Immature natural killer cell (primary cell): ENCODE results near the gene LRP8. TPM values are rescaled to one million over a fixed set of nuclear protein-coding genes. Genes with fewer than 3 reads are reported as not detected.
A peak's percentile ranks its signal among the peaks of the same experiment; 100 is the strongest.

Experiments
- DNase-seq, 3 donors: peaks; one replicate each; pipeline ENCODE4 v3.0.0; 2022; ENCODE audit warnings: mixed read lengths in 1 of 3
- H3K27ac Mint-ChIP-seq, 6 donors: one replicate each; pipeline ENCODE4 v1.8.0; 2020; ENCODE audit warnings: mixed read lengths in 6 of 6, mild to moderate bottlenecking in 5 of 6, inconsistent platforms in 4 of 6, moderate library complexity in 3 of 6
- H3K27me3 Mint-ChIP-seq, 3 donors: one replicate each; pipeline ENCODE4 v1.8.0; 2020 to 2021; ENCODE audit warnings: low read depth in 3 of 3, mild to moderate bottlenecking in 3 of 3, mixed read lengths in 3 of 3, moderate library complexity in 3 of 3, inconsistent platforms in 1 of 3
- H3K36me3 Mint-ChIP-seq, 3 donors: one replicate each; pipeline ENCODE4 v1.8.0; 2020; ENCODE audit warnings: mixed read lengths in 3 of 3, inconsistent platforms in 2 of 3, mild to moderate bottlenecking in 2 of 3
- H3K4me1 Mint-ChIP-seq, 2 donors: one replicate each; pipeline ENCODE4 v1.8.0; 2020; ENCODE audit warnings: inconsistent platforms in 2 of 2, mild to moderate bottlenecking in 2 of 2, mixed read lengths in 2 of 2, moderate library complexity in 1 of 2
- H3K4me3 Mint-ChIP-seq, 5 donors: one replicate each; pipeline ENCODE4 v1.8.0; 2020; ENCODE audit warnings: mild to moderate bottlenecking in 5 of 5, mixed read lengths in 5 of 5, inconsistent platforms in 3 of 5, moderate library complexity in 3 of 5
- H3K9me3 Mint-ChIP-seq, 6 donors: one replicate each; pipeline ENCODE4 v1.8.0; 2020; ENCODE audit warnings: mild to moderate bottlenecking in 6 of 6, mixed read lengths in 6 of 6, inconsistent platforms in 4 of 6, moderate library complexity in 3 of 6
- polyA plus RNA-seq, 3 donors: library from polyadenylated mRNA; unstranded; fragments of 300-500 nt; fragmentation: Illumina TruSeq; gene quantifications; one replicate each; pipeline ENCODE4 v1.2.3, GENCODE V29; 2021

Gene LRP8
- polyA plus RNA-seq, 3 donors from 2014 or later: 0.86 to 3.4 (median 1.1) TPM

DNA sequence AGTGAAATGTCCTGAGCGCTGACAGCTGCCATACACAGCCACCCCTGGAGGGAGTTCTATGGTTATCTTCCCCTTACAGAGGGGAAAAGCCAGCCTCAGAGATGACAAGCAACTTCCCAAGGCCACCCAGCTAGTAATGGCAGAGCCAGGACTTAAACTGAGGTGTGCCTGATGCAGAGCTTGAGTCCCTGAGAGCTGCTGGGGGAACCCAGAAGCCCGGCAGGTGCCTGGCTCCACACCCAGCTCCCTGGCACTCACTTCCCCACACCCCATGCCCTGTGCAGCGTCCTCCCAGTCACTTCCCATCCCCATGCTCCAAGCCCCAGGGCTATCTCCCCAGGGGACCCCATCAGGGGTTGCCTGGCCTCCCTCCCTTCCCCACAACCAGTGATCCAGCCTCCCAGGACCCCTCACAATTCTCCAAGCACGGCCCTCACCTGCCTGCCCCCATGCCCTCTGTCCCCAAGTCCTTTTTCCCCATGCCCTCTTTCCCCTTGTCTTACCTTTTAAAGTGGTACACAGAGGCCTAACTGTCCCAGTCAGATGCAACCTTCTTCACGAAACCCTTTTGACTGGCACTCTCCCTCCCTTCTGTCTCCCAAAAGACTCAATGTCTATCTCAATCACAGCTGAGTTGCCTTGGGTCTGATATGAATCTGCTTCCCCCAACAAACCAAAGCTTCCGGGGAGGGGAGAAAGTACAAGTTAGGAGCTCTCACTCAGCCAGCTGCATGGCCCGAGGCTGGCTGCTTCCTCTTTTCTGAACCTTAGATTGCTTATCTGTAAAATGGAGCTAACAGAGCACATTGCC is 39.8 kb upstream of the LRP8 start:
- Mint-ChIP-seq H3K36me3 (no peaks in the 10 kb centered on the region), H3K4me1 (peaks cover 10 to 11% of the 10 kb centered on the region in 2 donors), H3K27me3 (peaks cover 0 to 5% (median 4%) of the 10 kb centered on the region in 3 donors), H3K4me3 (peak overlapping the region; percentile 28 to 74 (median 50)), H3K9me3 (no peaks in the 10 kb centered on the region), H3K27ac (peak overlapping the region; percentile 33 to 85 (median 58))
- DNase-seq: peak in 1 of 3 donors; percentile 12

GRCh38 chr1:53366901-53367502 is 39.1 kb upstream of the LRP8 start:
- Mint-ChIP-seq H3K27me3 (peaks cover 0 to 5% (median 4%) of the 10 kb centered on the region in 3 donors), H3K36me3 (no peaks in the 10 kb centered on the region), H3K4me1 (peaks cover 10 to 11% of the 10 kb centered on the region in 2 donors), H3K9me3 (no peaks in the 10 kb centered on the region), H3K4me3 (no peak overlapping the region), H3K27ac (no peak overlapping the region)
- DNase-seq: no peak

GRCh38 chr1:53365437-53366063 is 37.7 kb upstream of the LRP8 start:
- Mint-ChIP-seq H3K36me3 (no peaks in the 10 kb centered on the region), H3K4me1 (peaks cover 10 to 11% of the 10 kb centered on the region in 2 donors), H3K27me3 (peaks cover 0 to 5% (median 4%) of the 10 kb centered on the region in 3 donors), H3K9me3 (no peaks in the 10 kb centered on the region), H3K4me3 (no peak overlapping the region), H3K27ac (no peak overlapping the region)
- DNase-seq: no peak

- no peak for DNase-seq
- Mint-ChIP-seq H3K4me1 (peaks cover 5 to 6% of the 10 kb centered on the region in 2 donors), H3K4me3 (no peak overlapping the region), H3K27me3 (peaks cover 3 to 13% (median 4%) of the 10 kb centered on the region in 3 donors), H3K36me3 (no peaks in the 10 kb centered on the region), H3K27ac (peak overlapping the region in 1 of 6 donors; percentile 40), H3K9me3 (peaks cover 0 to 9% (median 4%) of the 10 kb centered on the region in 6 donors)
Measured at GRCh38 chr1:53362851-53363642, 35.2 kb upstream of the LRP8 start.

DNA sequence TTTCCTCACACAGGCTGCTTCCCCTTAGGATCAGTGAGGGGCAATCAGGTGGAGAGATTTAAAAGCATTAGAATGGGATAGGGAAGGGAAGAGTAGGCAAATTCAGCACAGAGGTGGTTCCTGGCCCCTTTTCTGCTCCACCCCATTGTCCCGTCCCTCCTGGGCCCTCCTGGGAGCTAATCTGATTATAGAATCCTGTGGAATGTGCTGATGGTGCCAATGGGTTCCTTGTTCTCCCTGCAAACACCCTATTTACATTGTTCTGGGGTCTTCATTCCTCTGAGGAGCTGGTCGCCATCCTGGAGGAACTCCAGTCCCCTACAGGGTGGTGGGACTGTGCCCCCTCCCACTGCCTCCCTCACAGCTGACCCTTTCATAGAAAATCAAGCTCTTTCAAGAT is 34.4 kb upstream of the LRP8 start:
- H3K36me3 Mint-ChIP-seq: no peaks in the 10 kb centered on the region
- H3K4me3 Mint-ChIP-seq: no peak overlapping the region
- peaks cover 0 to 9% (median 4%) of the 10 kb centered on the region in 6 donors for H3K9me3 Mint-ChIP-seq
- no peaks in the 10 kb centered on the region for H3K4me1 Mint-ChIP-seq
- H3K27ac Mint-ChIP-seq: no peak overlapping the region
- peaks cover 2 to 12% (median 3%) of the 10 kb centered on the region in 3 donors for H3K27me3 Mint-ChIP-seq
- DNase-seq: no peak

GRCh38 chr1:53361541-53361961 is 33.7 kb upstream of the LRP8 start:
- no peak for DNase-seq
- no peak overlapping the region for H3K27ac Mint-ChIP-seq
- H3K36me3 Mint-ChIP-seq: peaks cover 0 to 5% (median 0%) of the 10 kb centered on the region in 3 donors
- no peak overlapping the region for H3K4me3 Mint-ChIP-seq
- H3K9me3 Mint-ChIP-seq: peaks cover 0 to 14% (median 10%) of the 10 kb centered on the region in 6 donors
- H3K4me1 Mint-ChIP-seq: no peaks in the 10 kb centered on the region
- peaks cover 4 to 12% (median 5%) of the 10 kb centered on the region in 3 donors for H3K27me3 Mint-ChIP-seq

GRCh38 chr1:53359934-53360276 is 32.0 kb upstream of the LRP8 start:
- Mint-ChIP-seq H3K9me3 (peaks cover 0 to 14% (median 11%) of the 10 kb centered on the region in 6 donors), H3K36me3 (peaks cover 0 to 5% (median 0%) of the 10 kb centered on the region in 3 donors), H3K27ac (no peak overlapping the region), H3K4me1 (no peaks in the 10 kb centered on the region), H3K4me3 (no peak overlapping the region), H3K27me3 (peaks cover 3 to 15% (median 8%) of the 10 kb centered on the region in 3 donors)
- DNase-seq: no peak

- Mint-ChIP-seq H3K9me3 (peaks cover 0 to 14% (median 11%) of the 10 kb centered on the region in 6 donors), H3K27ac (no peak overlapping the region), H3K27me3 (peaks cover 3 to 15% (median 8%) of the 10 kb centered on the region in 3 donors), H3K4me1 (no peaks in the 10 kb centered on the region), H3K36me3 (peaks cover 0 to 5% (median 0%) of the 10 kb centered on the region in 3 donors), H3K4me3 (peak overlapping the region in 1 of 5 donors; percentile 6)
- DNase-seq: no peak
Measured at GRCh38 chr1:53359225-53359933, 31.5 kb upstream of the LRP8 start.

GRCh38 chr1:53356637-53357036 is 28.8 kb upstream of the LRP8 start:
- H3K9me3 Mint-ChIP-seq: peaks cover 0 to 14% (median 11%) of the 10 kb centered on the region in 6 donors
- H3K4me1 Mint-ChIP-seq: no peaks in the 10 kb centered on the region
- no peak overlapping the region for H3K27ac Mint-ChIP-seq
- peaks cover 0 to 5% (median 0%) of the 10 kb centered on the region in 3 donors for H3K36me3 Mint-ChIP-seq
- H3K4me3 Mint-ChIP-seq: no peak overlapping the region
- H3K27me3 Mint-ChIP-seq: peaks cover 5 to 12% (median 8%) of the 10 kb centered on the region in 3 donors
- no peak for DNase-seq

DNA sequence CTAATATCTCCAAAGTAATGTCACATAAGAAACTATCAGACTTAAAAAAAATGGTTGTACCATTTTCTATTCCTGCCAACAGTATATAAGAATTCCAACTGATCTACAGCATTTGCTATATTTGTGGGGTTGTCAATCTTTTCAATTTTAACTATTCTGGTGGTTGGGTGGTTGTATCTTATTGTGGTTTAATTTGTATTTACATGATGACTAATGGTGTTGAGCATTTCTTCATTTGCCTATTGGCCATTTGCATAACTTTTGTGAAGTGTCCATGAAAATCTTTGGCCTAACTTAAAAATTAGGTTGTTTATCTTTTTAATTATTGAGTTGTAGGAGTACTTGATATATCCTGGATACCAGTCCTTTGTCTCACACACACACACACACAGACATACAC is 26.2 kb upstream of the LRP8 start:
- Mint-ChIP-seq H3K27me3 (peaks cover 5 to 11% (median 5%) of the 10 kb centered on the region in 3 donors), H3K27ac (no peak overlapping the region), H3K4me3 (no peak overlapping the region), H3K36me3 (peaks cover 0 to 5% (median 0%) of the 10 kb centered on the region in 3 donors), H3K9me3 (peaks cover 0 to 14% (median 11%) of the 10 kb centered on the region in 6 donors), H3K4me1 (no peaks in the 10 kb centered on the region)
- no peak for DNase-seq

- Mint-ChIP-seq H3K27ac (no peak overlapping the region), H3K27me3 (peaks cover 5 to 7% (median 5%) of the 10 kb centered on the region in 3 donors), H3K9me3 (peaks cover 0 to 7% (median 6%) of the 10 kb centered on the region in 6 donors), H3K4me3 (no peak overlapping the region), H3K36me3 (peaks cover 0 to 5% (median 0%) of the 10 kb centered on the region in 3 donors), H3K4me1 (no peaks in the 10 kb centered on the region)
- no peak for DNase-seq
Measured at GRCh38 chr1:53352561-53352960, 24.7 kb upstream of the LRP8 start.

- Mint-ChIP-seq H3K9me3 (no peaks in the 10 kb centered on the region), H3K4me1 (no peaks in the 10 kb centered on the region), H3K27me3 (peaks cover 2 to 4% (median 2%) of the 10 kb centered on the region in 3 donors), H3K4me3 (no peak overlapping the region), H3K36me3 (no peaks in the 10 kb centered on the region), H3K27ac (no peak overlapping the region)
- no peak for DNase-seq
Measured at GRCh38 chr1:53350853-53351767, 23.2 kb upstream of the LRP8 start.
